Natural killer cell (primary cell): ENCODE results near the gene MPDU1. TPM values are rescaled to one million over a fixed set of nuclear protein-coding genes. Genes with fewer than 3 reads are reported as not detected.

ENCODE experiments used
- ATAC-seq, 3 donors: fragments of 150-1000 bp in 2 of 3; fragments of 200-7000 bp in 1 of 3; cut with Tn5 transposase; 1 replicate in 1 of 3; 2 replicates in 2 of 3; pipeline ENCODE4 v1.10.0; 2021; ENCODE audit warnings: mild to moderate bottlenecking in 2 of 3, moderate library complexity in 2 of 3
- DNase-seq, 2 donors: peaks; one replicate each; pipeline versions ENCODE4 v3.0.0 to v3.0.0-alpha.2; 2013 to 2021; ENCODE audit warnings: mixed read lengths in 1 of 2
- H3K27ac ChIP-seq: one replicate; pipeline ENCODE4 v1.5.1; 2013; ENCODE audit warnings: mild to moderate bottlenecking, low read length
- H3K27me3 ChIP-seq: one replicate; pipeline ENCODE4 v1.6.1; 2013; ENCODE audit warnings: low read length; ENCODE audit not compliant: control insufficient read depth, insufficient read depth
- H3K36me3 ChIP-seq: one replicate; pipeline ENCODE4 v1.6.1; 2013; ENCODE audit warnings: low read length; ENCODE audit not compliant: control insufficient read depth, insufficient read depth
- H3K4me1 ChIP-seq: one replicate; pipeline ENCODE4 v1.6.1; 2013; ENCODE audit warnings: low read length; ENCODE audit not compliant: control insufficient read depth, insufficient read depth
- H3K4me3 ChIP-seq: one replicate; pipeline ENCODE4 v1.5.1; 2013; ENCODE audit warnings: low read length
- H3K9me3 ChIP-seq: one replicate; pipeline ENCODE4 v1.6.1; 2013; ENCODE audit warnings: low read length; ENCODE audit not compliant: control insufficient read depth, insufficient read depth
- H3K27ac Mint-ChIP-seq, 2 donors: one replicate each; pipeline ENCODE4 v1.8.0; 2022; ENCODE audit warnings: mild to moderate bottlenecking in 2 of 2, mixed read lengths in 2 of 2, moderate library complexity in 1 of 2
- H3K27me3 Mint-ChIP-seq, 2 donors: one replicate each; pipeline ENCODE4 v1.8.0; 2022; ENCODE audit warnings: low read depth in 2 of 2, mixed read lengths in 2 of 2
- H3K36me3 Mint-ChIP-seq: one replicate; pipeline ENCODE4 v1.8.0; 2022; ENCODE audit warnings: mixed read lengths
- H3K4me1 Mint-ChIP-seq, 2 donors: one replicate each; pipeline ENCODE4 v1.8.0; 2022; ENCODE audit warnings: mixed read lengths in 2 of 2
- H3K4me3 Mint-ChIP-seq: one replicate; pipeline ENCODE4 v1.8.0; 2022; ENCODE audit warnings: mild to moderate bottlenecking, moderate library complexity, mixed read lengths
- H3K9me3 Mint-ChIP-seq, 2 donors: one replicate each; pipeline ENCODE4 v1.8.0; 2022; ENCODE audit warnings: mixed read lengths in 2 of 2
- CTCF ChIP-seq: fragments of 200-600 bp; IDR thresholded peaks from one replicate; pipeline ENCODE4 v1.8.0; 2022; ENCODE audit warnings: antibody characterized with exemption
- WGBS: methylation state at CpG from one replicate; pipeline ENCODE4 v1.1.7; 2013; ENCODE audit warnings: missing lambda C conversion rate; ENCODE audit not compliant: insufficient coverage; 5-methylcytosine and 5-hydroxymethylcytosine counted together
- intact Hi-C: fragments of 100-400 bp; cut with micrococcal nuclease; formaldehyde crosslinking; loops from one replicate; pipeline ENCODE4 v1.14.2; 2022
- total RNA-seq, 4 donors: library from RNA; stranded (reverse); fragments of 120-200 nt in 1 of 4; gene quantifications; one replicate each; pipeline versions ENCODE4 v1.2.3 to v1.2.4, GENCODE V29; 2013 to 2022

Gene MPDU1
- total RNA-seq, 3 donors from 2014 or later (not counting 1 experiment from before 2014, with no cell fraction given), result 26.3 to 29.2 (median 27.1) TPM

GRCh38 chr17:7557147-7557764, 26.4 kb upstream of the MPDU1 start:
- Mint-ChIP-seq H3K27me3 (no peaks in the 10 kb centered on the region), H3K4me3 (no peak overlapping the region), H3K9me3 (no peaks in the 10 kb centered on the region), H3K36me3 (no peaks in the 10 kb centered on the region), H3K27ac (peak overlapping the region in 1 of 2 donors; percentile 33), H3K4me1 (peaks cover 39 to 58% of the 10 kb centered on the region in 2 donors)
- H3K9me3 ChIP-seq, result no peaks in the 10 kb centered on the region
- ATAC-seq (no peak), DNase-seq (no peak)
- H3K4me3 ChIP-seq, result no peak overlapping the region
- WGBS, result 87% methylated on average over 19 of the region's 19 CpGs
- no peak for TF ChIP-seq CTCF
- H3K27me3 ChIP-seq, result no peaks in the 10 kb centered on the region
- H3K4me1 ChIP-seq, result peaks cover 64% of the 10 kb centered on the region
- H3K27ac ChIP-seq, result no peak overlapping the region
- intact Hi-C loops, result no loop called here
- peaks cover 2% of the 10 kb centered on the region for H3K36me3 ChIP-seq

- DNase-seq, result peak in 1 of 2 donors; percentile 28
- H3K4me3 Mint-ChIP-seq, result no peak overlapping the region
- H3K36me3 Mint-ChIP-seq, result no peaks in the 10 kb centered on the region
- H3K27ac Mint-ChIP-seq, result peak overlapping the region in 1 of 2 donors; percentile 75
- 28% methylated on average over 21 of the region's 21 CpGs for WGBS
- Histone ChIP-seq H3K27ac (peak overlapping the region; percentile 67), H3K4me3 (peak overlapping the region; percentile 33), H3K4me1 (peaks cover 64% of the 10 kb centered on the region), H3K9me3 (no peaks in the 10 kb centered on the region), H3K27me3 (no peaks in the 10 kb centered on the region), H3K36me3 (peaks cover 2% of the 10 kb centered on the region)
- no peaks in the 10 kb centered on the region for H3K27me3 Mint-ChIP-seq
- no peak for ATAC-seq
- intact Hi-C loops, result loop anchor here (1.0 kb wide), 1 partner anchor 15 kb away; no protein-coding TSS in a partner anchor
- TF ChIP-seq CTCF, result no peak
- peaks cover 37 to 58% of the 10 kb centered on the region in 2 donors for H3K4me1 Mint-ChIP-seq
- H3K9me3 Mint-ChIP-seq, result no peaks in the 10 kb centered on the region
These were observed 25.7 kb upstream of the MPDU1 start for GRCh38 chr17:7557775-7558543.

- intact Hi-C loops, result loop anchor here (1.0 kb wide), 1 partner anchor 15 kb away; no protein-coding TSS in a partner anchor
- peak within 1 kb of the TSS in 1 of 2 donors; percentile 75 for H3K27ac Mint-ChIP-seq
- WGBS, result 33% methylated on average over 16 of the region's 16 CpGs
- H3K27me3 Mint-ChIP-seq, result no peaks in the 10 kb centered on the region
- no peaks in the 10 kb centered on the region for H3K27me3 ChIP-seq
- H3K36me3 ChIP-seq, result peaks cover 3% of the 10 kb centered on the region
- peak within 1 kb of the TSS; percentile 67 for H3K27ac ChIP-seq
- no peaks in the 10 kb centered on the region for H3K36me3 Mint-ChIP-seq
- ATAC-seq (no peak), DNase-seq (no peak)
- no peaks in the 10 kb centered on the region for H3K9me3 Mint-ChIP-seq
- H3K4me3 ChIP-seq, result peak within 1 kb of the TSS; percentile 33
- no peak within 1 kb of the TSS for H3K4me3 Mint-ChIP-seq
- TF ChIP-seq CTCF, result no peak
- H3K4me1 ChIP-seq, result peaks cover 60% of the 10 kb centered on the region
- H3K4me1 Mint-ChIP-seq, result peaks cover 31 to 52% of the 10 kb centered on the region in 2 donors
- H3K9me3 ChIP-seq, result no peaks in the 10 kb centered on the region
These were observed 24.9 kb upstream of the MPDU1 start, which contains the start of gene TNFSF13 for GRCh38 chr17:7558544-7559319. Gene TNFSF13 (plus strand): TSS chr17:7558750. CDS start chr17:7559040, 290 bp downstream.
